ENCODE results near the gene CANX. TPM values are rescaled to one million over a fixed set of nuclear protein-coding genes. Genes with fewer than 3 reads are reported as not detected.
A peak's percentile ranks its signal among the peaks of the same experiment; 100 is the strongest.
"Not testable (repeated sequence)": the region's sequence is repeated elsewhere in the genome, so short reads cannot be mapped to it uniquely, and the experiment has no call there.

Gene CANX
- total RNA-seq, result 100 to 1,000 TPM; 511 to 514 TPM
- 100 to 1,000 TPM; 143 to 182 TPM for polyA plus RNA-seq
- long read RNA-seq, donor 1, full-length matches to known transcripts, result 114 of 280 reads
- long read RNA-seq, donor 1, partial matches to known transcripts, result 151 of 280 reads
- long read RNA-seq, donor 1, other reads (novel, unspliced or antisense), result 15 of 280 reads
- long read RNA-seq, donor 2, full-length matches to known transcripts, result 167 of 249 reads
- long read RNA-seq, donor 2, partial matches to known transcripts, result 60 of 249 reads
- long read RNA-seq, donor 2, other reads (novel, unspliced or antisense), result 22 of 249 reads

DNA sequence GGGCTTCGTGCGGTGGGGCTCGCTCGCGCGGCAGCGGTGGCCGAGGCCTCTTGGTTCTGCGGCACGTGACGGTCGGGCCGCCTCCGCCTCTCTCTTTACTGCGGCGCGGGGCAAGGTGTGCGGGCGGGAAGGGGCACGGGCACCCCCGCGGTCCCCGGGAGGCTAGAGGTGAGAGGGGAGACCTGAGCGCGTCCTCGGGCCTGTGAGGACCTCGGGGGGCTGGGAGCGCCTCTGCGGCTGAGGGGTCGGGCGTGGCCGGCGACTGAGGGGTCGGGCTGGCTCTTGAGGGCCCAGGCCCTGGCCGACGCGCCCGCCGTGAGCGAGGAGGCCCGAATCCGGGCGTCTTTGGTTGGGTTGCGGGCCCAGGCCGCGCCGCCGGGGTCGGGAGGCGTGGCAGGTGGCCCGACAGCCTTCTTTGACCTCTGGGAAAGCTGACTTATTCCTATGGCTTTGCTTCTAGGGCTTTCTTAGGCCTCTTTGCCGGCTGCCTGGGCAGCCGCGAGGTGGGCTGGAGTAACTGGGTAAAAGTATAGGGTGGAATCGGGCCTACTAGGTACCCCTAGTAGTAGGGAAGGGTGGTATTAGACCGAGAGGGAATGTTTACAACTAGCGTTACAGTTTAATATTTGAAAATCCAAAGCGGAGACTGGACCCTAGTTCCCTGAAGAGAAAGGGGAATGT is at the start of gene CANX:
TSS of gene CANX (plus strand) at position 33 of the 681 bp plus-strand sequence. CDS start 6,715 bp downstream, outside the sequence.
- intact Hi-C loops (cut with DNase I), result loop anchor here (2.0 kb wide), 2 partner anchors 20 to 34 kb away; partner anchors contain the start of gene MAML1 (in 2 of the 2)
- Histone ChIP-seq H3K4me3 (ENCODE audit: low read length in 2 of 2) (peak within 1 kb of the TSS; percentile 46 to 87), H3K27ac (ENCODE audit: low read depth in 1 of 2, low read length in 2 of 2) (peak within 1 kb of the TSS; percentile 61 to 74), H3K27me3 (ENCODE audit: control insufficient read depth in 1 of 2, insufficient read depth in 2 of 2, low read length in 1 of 2) (no peaks in the 10 kb centered on the region), H3K4me1 (ENCODE audit: control insufficient read depth in 1 of 2, insufficient read depth in 2 of 2, low read length in 2 of 2) (no peaks in the 10 kb centered on the region), H3K36me3 (ENCODE audit: control insufficient read depth in 1 of 2, insufficient read depth in 2 of 2, low read length in 1 of 2) (no peaks in the 10 kb centered on the region), H3K9me3 (ENCODE audit: control insufficient read depth, low read length) (no peaks in the 10 kb centered on the region)
- DNase-seq (no peak), ATAC-seq (ENCODE audit: low FRiP score) (no peak)
- WGBS, 2 donors, result 0% methylated on average over 43 to 58 of the region's 58 CpGs

DNA sequence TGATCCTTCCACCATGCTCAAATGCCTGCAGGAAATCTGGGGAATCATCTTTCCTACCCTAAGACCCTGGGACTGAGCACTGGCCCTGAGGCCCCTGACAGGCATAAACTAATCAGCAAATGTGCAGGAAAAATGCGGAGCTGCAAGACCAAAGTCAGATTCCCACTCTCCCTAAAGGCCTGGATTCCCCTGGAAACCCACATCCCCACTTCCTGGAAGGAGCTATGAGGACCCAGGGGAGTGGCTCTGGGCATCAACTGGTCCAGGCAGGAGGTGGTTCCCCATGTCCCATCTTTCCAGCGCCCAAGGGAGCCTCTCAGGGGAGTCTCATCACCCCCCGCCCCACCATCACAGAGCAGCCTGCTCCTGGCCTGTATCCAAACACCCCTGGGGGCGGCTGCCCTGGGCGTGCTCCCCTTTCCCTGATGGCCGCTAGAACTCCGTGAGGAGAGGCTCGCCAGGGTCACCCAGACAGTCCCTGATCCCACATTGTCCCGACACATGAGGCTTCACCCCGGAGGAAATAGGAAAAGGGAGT is 49.5 kb upstream of the CANX start:
- ATAC-seq (ENCODE audit: low FRiP score), result not testable (repeated sequence)

DNA sequence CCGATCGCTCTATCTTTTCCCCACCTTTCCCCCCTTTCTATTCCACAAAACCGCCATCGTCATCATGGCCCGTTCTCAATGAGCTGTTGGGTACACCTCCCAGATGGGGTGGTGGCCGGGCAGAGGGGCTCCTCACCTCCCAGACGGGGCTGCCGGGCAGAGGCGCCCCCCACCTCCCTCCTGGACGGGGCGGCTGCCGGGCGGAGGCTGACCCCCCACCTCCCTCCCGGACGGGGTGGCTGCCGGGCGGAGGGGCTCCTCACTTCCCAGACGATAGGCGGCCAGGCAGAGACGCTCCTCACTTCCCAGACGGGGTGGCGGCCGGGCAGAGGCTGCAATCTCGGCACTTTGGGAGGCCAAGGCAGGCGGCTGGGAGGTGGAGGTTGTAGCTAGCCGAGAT is 48.5 kb upstream of the CANX start:
- H3K27ac ChIP-seq (ENCODE audit: low read depth in 1 of 2, low read length in 2 of 2); H3K4me3 ChIP-seq (ENCODE audit: low read length in 2 of 2); H3K4me1 ChIP-seq (ENCODE audit: control insufficient read depth in 1 of 2, insufficient read depth in 2 of 2, low read length in 2 of 2); H3K27me3 ChIP-seq (ENCODE audit: control insufficient read depth in 1 of 2, insufficient read depth in 2 of 2, low read length in 1 of 2); H3K36me3 ChIP-seq (ENCODE audit: control insufficient read depth in 1 of 2, insufficient read depth in 2 of 2, low read length in 1 of 2); intact Hi-C loops (cut with DNase I); DNase-seq; H3K9me3 ChIP-seq (ENCODE audit: control insufficient read depth, low read length); ATAC-seq (ENCODE audit: low FRiP score): not testable (repeated sequence)
- 93 to 97% methylated on average over 5 to 25 of the region's 26 CpGs for WGBS, 2 donors

More for the DNA sequence above, 49.5 kb upstream of the CANX start:
- DNase-seq; H3K27ac ChIP-seq (ENCODE audit: low read depth in 1 of 2, low read length in 2 of 2); H3K36me3 ChIP-seq (ENCODE audit: control insufficient read depth in 1 of 2, insufficient read depth in 2 of 2, low read length in 1 of 2); H3K4me1 ChIP-seq (ENCODE audit: control insufficient read depth in 1 of 2, insufficient read depth in 2 of 2, low read length in 2 of 2); H3K4me3 ChIP-seq (ENCODE audit: low read length in 2 of 2); intact Hi-C loops (cut with DNase I); H3K27me3 ChIP-seq (ENCODE audit: control insufficient read depth in 1 of 2, insufficient read depth in 2 of 2, low read length in 1 of 2); H3K9me3 ChIP-seq (ENCODE audit: control insufficient read depth, low read length): not testable (repeated sequence)
- 72 to 77% methylated on average over 9 to 10 of the region's 10 CpGs for WGBS, 2 donors

GRCh38 chr5:179653135-179653534 is 45.6 kb upstream of the CANX start:
- H3K9me3 ChIP-seq (ENCODE audit: control insufficient read depth, low read length); DNase-seq; H3K27me3 ChIP-seq (ENCODE audit: control insufficient read depth in 1 of 2, insufficient read depth in 2 of 2, low read length in 1 of 2); H3K27ac ChIP-seq (ENCODE audit: low read depth in 1 of 2, low read length in 2 of 2); ATAC-seq (ENCODE audit: low FRiP score); H3K4me1 ChIP-seq (ENCODE audit: control insufficient read depth in 1 of 2, insufficient read depth in 2 of 2, low read length in 2 of 2); H3K36me3 ChIP-seq (ENCODE audit: control insufficient read depth in 1 of 2, insufficient read depth in 2 of 2, low read length in 1 of 2); H3K4me3 ChIP-seq (ENCODE audit: low read length in 2 of 2); intact Hi-C loops (cut with DNase I): not testable (repeated sequence)
- WGBS, 2 donors, result 66 to 76% methylated on average over 2 of the region's 2 CpGs

DNA sequence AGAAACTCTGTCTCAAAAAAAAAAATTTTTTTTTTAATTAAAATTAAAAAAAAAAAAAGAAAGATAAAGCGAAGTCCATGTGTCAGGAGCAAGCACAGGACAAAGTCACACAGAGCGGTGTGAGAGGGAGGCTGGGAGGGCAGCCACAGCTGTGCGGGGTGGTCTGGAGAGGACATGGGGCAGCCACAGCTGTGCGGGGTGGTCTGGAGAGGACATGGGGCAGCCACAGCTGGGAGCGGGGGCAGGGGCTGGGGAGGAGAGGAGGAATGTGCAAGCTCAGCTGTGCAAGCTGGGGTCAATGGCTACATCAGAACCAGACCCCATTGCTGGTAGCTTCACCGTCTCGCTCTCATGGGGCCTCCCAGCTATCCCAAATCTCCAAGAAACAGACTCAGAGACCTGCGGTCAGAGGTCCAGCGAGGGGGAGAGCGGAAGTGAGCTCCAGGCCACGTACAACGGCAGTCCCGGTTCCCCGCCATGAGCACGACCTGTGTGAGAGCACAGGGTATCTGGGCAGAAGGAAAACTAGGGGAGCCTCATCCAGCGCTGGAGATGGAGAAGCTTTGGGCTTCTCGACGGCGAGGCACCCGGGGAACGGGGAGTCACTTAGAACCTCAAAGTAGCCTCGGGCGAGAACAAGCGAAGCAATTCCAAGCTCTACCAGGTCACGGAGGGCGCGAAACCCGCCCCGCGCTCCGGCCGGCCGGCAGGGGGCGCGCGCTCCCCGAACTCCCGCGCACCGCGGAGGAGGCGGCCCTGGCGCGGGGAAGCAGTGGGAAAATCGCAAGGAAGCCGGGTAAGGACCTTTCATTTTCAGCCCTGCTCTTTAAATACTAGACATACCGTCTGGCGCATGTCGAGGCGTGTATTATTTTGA is 41.2 kb upstream of the CANX start:
- WGBS, 2 donors, result 17 to 78% methylated on average over 2 to 12 of the region's 50 CpGs
- H3K27ac ChIP-seq (ENCODE audit: low read depth in 1 of 2, low read length in 2 of 2), result not testable (repeated sequence)

GRCh38 chr5:179658179-179658856 is 40.4 kb upstream of the CANX start:
- H3K27ac ChIP-seq (ENCODE audit: low read depth in 1 of 2, low read length in 2 of 2); H3K4me1 ChIP-seq (ENCODE audit: control insufficient read depth in 1 of 2, insufficient read depth in 2 of 2, low read length in 2 of 2); H3K36me3 ChIP-seq (ENCODE audit: control insufficient read depth in 1 of 2, insufficient read depth in 2 of 2, low read length in 1 of 2); H3K9me3 ChIP-seq (ENCODE audit: control insufficient read depth, low read length); DNase-seq; intact Hi-C loops (cut with DNase I); H3K27me3 ChIP-seq (ENCODE audit: control insufficient read depth in 1 of 2, insufficient read depth in 2 of 2, low read length in 1 of 2): not testable (repeated sequence)
- WGBS, 2 donors, result 5 to 6% methylated on average over 10 of the region's 29 CpGs
- H3K4me3 ChIP-seq (ENCODE audit: low read length in 2 of 2), result peak overlapping the region in 1 of 2 donors; percentile 16
- peak; percentile 73 for ATAC-seq (ENCODE audit: low FRiP score)

More for the DNA sequence above, 41.2 kb upstream of the CANX start:
- H3K9me3 ChIP-seq (ENCODE audit: control insufficient read depth, low read length); H3K27me3 ChIP-seq (ENCODE audit: control insufficient read depth in 1 of 2, insufficient read depth in 2 of 2, low read length in 1 of 2); H3K36me3 ChIP-seq (ENCODE audit: control insufficient read depth in 1 of 2, insufficient read depth in 2 of 2, low read length in 1 of 2); H3K4me3 ChIP-seq (ENCODE audit: low read length in 2 of 2); DNase-seq; H3K4me1 ChIP-seq (ENCODE audit: control insufficient read depth in 1 of 2, insufficient read depth in 2 of 2, low read length in 2 of 2); intact Hi-C loops (cut with DNase I): not testable (repeated sequence)
- ATAC-seq (ENCODE audit: low FRiP score), result peak; percentile 94

GRCh38 chr5:179661647-179662046 is 37.1 kb upstream of the CANX start:
- H3K27me3 ChIP-seq (ENCODE audit: control insufficient read depth in 1 of 2, insufficient read depth in 2 of 2, low read length in 1 of 2); intact Hi-C loops (cut with DNase I); H3K4me3 ChIP-seq (ENCODE audit: low read length in 2 of 2); DNase-seq; H3K27ac ChIP-seq (ENCODE audit: low read depth in 1 of 2, low read length in 2 of 2); H3K9me3 ChIP-seq (ENCODE audit: control insufficient read depth, low read length); H3K4me1 ChIP-seq (ENCODE audit: control insufficient read depth in 1 of 2, insufficient read depth in 2 of 2, low read length in 2 of 2); H3K36me3 ChIP-seq (ENCODE audit: control insufficient read depth in 1 of 2, insufficient read depth in 2 of 2, low read length in 1 of 2); ATAC-seq (ENCODE audit: low FRiP score): not testable (repeated sequence)
- WGBS, 2 donors, result 96 to 98% methylated on average over 6 of the region's 6 CpGs

DNA sequence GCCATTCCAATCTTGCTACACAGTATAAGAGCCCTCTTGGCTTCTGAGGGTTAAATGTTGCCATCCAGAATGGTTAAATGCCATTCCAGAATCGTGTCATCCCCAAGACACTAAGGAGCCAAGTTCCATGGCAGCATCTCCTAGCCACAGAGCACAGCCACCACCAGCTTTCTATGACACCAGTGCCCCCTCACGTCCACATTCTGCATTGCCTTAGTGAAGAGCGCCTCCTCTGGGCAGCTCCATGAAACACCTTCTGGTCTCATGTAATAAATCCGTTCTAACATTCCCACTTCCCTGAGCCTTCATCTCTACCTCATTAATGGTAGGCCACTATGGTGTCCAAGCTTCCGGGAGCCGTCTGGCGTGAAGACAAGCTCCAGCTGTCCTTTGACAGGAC is 30.4 kb upstream of the CANX start:
- no peaks in the 10 kb centered on the region for H3K27me3 ChIP-seq (ENCODE audit: control insufficient read depth in 1 of 2, insufficient read depth in 2 of 2, low read length in 1 of 2)
- DNase-seq (no peak), ATAC-seq (ENCODE audit: low FRiP score) (no peak)
- H3K36me3 ChIP-seq (ENCODE audit: control insufficient read depth in 1 of 2, insufficient read depth in 2 of 2, low read length in 1 of 2), result no peaks in the 10 kb centered on the region
- no peaks in the 10 kb centered on the region for H3K4me1 ChIP-seq (ENCODE audit: control insufficient read depth in 1 of 2, insufficient read depth in 2 of 2, low read length in 2 of 2)
- H3K9me3 ChIP-seq (ENCODE audit: control insufficient read depth, low read length), result no peaks in the 10 kb centered on the region
- WGBS, 2 donors, result 46 to 48% methylated on average over 7 of the region's 7 CpGs
- H3K27ac ChIP-seq (ENCODE audit: low read depth in 1 of 2, low read length in 2 of 2), result no peak overlapping the region
- intact Hi-C loops (cut with DNase I), result no loop called here
- H3K4me3 ChIP-seq (ENCODE audit: low read length in 2 of 2), result no peak overlapping the region
